Stimulated activated CD4-positive, alpha-beta T cell treated with anti-CD3 and anti-CD28 coated beads, Interleukin-2, amount 100 ng/mL, for 24 hours (primary cell): ENCODE measurements around the gene CTAGE1.

Experiments used
- DNase-seq, 2 donors: peaks; one replicate each; pipeline ENCODE4 v3.0.0-alpha.2; 2020

CTAGE1 gene

DNA sequence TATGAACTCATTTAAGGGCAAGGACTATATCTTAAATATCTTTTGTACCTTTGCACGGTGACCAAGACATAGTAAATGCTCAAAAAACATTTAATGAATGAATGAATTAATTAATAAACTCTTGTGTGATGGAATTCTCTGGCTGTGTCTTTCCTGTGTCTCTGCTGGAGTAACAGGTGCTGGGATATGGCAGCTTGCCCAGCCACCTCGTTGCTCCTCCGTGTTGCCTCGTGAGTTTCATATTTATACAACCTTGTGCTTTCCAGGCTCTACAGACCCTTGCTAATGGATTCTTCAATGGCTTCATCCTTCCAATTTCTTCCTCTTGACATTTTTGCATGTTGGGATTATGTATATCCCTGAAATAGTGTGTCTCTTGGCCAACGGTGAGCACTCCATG, 30.4 kb downstream of the CTAGE1 start:
- DNase-seq: no peak

DNA sequence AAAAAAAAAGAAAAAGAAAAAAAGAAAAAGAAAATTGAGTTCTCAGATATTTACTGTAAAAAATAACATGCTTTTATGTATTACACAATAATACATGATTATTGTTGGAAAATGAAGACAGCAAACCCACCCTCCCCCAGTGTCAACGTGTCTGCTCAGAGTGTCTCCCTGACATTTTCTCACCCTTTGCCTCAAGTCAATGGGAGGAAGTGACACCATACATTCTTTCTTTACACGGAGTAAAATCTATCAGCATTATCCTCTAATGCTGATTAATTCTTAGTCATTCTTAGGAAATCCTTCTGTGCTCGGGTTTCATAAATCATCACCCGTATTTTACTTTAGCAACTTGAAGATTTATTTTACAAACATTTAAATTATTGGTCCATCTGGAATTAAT, 32.0 kb downstream of the CTAGE1 start:
- DNase-seq: no peak

GRCh38 chr18:22378672-22379282, 38.9 kb downstream of the CTAGE1 start:
- DNase-seq: no peak

- DNase-seq: no peak
Observed at GRCh38 chr18:22377769-22378168, 39.9 kb downstream of the CTAGE1 start.

DNA sequence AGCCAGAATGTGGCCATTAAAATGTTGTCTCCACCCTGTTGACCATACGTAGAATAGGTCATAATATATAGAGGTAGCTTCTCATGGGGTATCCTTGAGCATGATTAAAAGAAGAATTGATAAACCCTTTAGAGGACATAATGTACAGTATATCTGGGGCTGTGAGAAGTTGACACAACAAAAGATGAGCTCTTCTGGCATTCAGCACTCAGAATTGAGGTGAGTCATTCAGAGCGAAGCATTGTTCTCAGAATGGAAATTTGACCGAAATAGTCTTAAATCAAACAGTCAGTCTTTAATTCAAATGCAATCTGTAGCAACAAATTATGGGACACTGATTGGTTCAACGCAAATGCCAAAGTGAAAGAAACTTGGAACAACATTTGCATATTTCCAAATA, 47.3 kb downstream of the CTAGE1 start:
- DNase-seq: no peak

GRCh38 chr18:22368021-22368420, 49.7 kb downstream of the CTAGE1 start:
- no peak for DNase-seq

DNA sequence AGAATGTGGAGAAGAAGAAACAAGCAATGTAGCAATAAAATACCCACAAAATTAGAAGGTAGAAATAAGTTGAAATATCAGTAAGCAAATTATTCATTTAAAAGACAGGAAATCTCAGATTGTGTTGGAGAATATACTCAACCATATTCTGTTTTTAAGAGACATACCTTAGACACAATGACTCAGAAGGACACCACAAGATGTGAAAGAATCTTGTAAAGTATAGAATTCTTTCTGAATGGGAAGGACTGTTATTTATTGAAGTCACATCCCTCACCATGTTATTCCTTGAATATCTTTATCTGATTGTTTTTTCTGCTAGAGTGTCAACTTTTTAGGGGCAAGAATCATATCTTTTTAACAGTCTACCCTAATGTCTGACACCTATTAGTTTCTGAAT, 50.4 kb downstream of the CTAGE1 start:
- DNase-seq: no peak

DNA sequence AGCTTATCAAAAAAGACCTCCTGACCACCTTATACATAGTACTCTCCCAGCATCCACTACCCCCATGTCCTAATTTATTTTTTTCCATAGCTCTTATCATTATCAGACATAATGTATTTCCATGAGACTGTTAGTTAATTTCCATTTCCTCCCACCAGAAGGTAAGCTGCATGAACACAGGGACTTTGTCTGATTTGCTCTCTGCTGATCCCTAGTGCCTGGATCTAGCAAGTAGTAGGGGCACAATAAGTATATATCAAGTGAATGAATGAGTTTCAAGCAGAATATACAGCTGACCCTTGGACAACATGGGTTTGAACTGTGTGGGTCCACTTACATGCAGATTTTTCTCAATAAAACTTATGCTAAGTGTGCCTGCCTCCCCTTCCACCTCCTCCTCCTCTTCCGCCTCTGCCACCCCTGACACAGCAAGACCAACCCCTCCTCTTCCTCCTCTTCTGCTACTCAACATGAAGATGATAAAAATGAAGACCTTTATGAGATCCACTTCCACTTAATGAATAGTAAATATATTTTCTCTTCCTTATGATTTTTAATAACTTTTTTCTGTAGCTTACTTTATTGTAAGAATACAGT, 53.8 kb downstream of the CTAGE1 start:
- DNase-seq: no peak
